Astrocyte (in vitro differentiated cells and primary cell): ENCODE measurements around the gene HSD17B2.
"Not testable (repeated sequence)": the region's sequence is repeated elsewhere in the genome, so short reads cannot be mapped to it uniquely, and the experiment has no call there.

ENCODE experiments used
- CTCF ChIP-seq: IDR thresholded peaks from 2 replicates; pipeline ENCODE4 v1.5.1; 2011; ENCODE audit warnings: low read depth, mild to moderate bottlenecking, inconsistent platforms, low read length, moderate library complexity; ENCODE audit not compliant: insufficient read depth
- EZH2 ChIP-seq: IDR thresholded peaks from 2 replicates; pipeline ENCODE4 v1.6.1; 2012; ENCODE audit warnings: mild to moderate bottlenecking, low read length, inconsistent platforms; ENCODE audit not compliant: insufficient read depth

GRCh38 chr16:82109266-82109665 is 74.2 kb downstream of the HSD17B2 start:
- not testable (repeated sequence) for TF ChIP-seq EZH2, CTCF
